HG02852 (cell line): Measurements from ENCODE around the gene MTMR12.
A peak's percentile ranks its signal among the peaks of the same experiment; 100 is the strongest.
"Not testable (repeated sequence)": the region's sequence is repeated elsewhere in the genome, so short reads cannot be mapped to it uniquely, and the experiment has no call there.

Source experiments
- ATAC-seq: cut with Tn5 transposase; IDR thresholded peaks from one replicate; pipeline ENCODE4 v1.9.1; 2021; ENCODE audit warnings: mild to moderate bottlenecking, moderate library complexity; ENCODE audit not compliant: unreplicated experiment

The MTMR12 gene

GRCh38 chr5:32301891-32302290, 10.8 kb downstream of the MTMR12 start:
- ATAC-seq = no peak

GRCh38 chr5:32299059-32299677, 13.6 kb downstream of the MTMR12 start:
- no peak for ATAC-seq

DNA sequence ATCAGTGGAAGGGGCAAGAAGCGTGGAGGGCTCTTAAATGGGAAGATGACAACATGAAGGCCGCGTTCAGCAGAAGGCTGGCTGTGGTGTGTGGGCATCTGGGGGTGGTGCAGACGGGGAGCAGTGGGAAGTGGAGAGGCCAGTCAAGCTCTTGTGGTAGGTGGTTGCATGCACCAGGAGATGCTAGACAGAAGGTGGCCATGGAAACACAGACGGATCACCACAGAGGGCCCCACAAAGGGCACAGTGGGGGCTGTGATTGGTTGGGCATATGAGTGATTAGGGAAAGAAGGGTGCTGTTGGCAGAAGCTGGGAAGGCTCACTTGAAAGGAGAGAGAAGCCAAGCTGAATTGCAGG, 14.7 kb downstream of the MTMR12 start:
- peak; percentile 65 for ATAC-seq

- ATAC-seq = no peak
Observed at GRCh38 chr5:32297181-32298058, 15.3 kb downstream of the MTMR12 start.

GRCh38 chr5:32295966-32296772, 16.6 kb downstream of the MTMR12 start:
- ATAC-seq = not testable (repeated sequence)

DNA sequence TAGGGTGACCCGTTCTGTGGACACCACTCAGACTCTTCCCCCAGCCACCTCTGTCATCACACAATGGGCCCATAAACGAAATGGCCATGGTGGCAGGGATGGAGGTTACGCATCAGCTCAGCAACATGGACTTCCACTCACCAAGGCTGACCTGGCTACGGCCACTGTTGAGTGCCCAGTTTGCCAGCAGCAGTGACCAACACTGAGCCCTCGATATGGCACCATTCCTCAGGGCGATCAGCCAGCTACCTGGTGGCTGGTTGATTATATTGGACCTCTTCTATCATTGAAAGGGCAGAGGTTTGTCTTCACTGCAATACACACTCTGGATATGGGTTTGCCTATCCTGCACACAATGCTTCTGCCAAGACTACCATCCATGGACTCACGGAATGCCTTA, 21.1 kb downstream of the MTMR12 start:
- ATAC-seq = no peak

DNA sequence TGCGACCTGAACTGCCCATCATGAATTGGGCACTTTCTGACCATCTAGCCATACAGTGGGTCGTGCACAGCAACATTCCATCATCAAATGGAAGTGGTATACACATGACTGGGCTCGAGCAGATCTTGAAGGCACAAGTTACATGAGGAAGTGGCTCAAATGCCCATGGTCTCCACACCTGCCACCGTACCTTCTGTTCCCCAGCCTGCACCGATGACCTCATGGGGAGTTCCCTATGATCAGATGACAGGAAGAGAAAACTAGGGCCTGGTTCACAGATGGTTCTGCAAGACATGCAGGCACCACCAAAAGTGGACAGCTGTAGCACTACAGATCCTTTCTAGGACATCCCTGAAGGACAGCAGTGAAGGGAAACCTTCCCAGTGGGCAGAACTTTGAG, 21.8 kb downstream of the MTMR12 start:
- no peak for ATAC-seq

DNA sequence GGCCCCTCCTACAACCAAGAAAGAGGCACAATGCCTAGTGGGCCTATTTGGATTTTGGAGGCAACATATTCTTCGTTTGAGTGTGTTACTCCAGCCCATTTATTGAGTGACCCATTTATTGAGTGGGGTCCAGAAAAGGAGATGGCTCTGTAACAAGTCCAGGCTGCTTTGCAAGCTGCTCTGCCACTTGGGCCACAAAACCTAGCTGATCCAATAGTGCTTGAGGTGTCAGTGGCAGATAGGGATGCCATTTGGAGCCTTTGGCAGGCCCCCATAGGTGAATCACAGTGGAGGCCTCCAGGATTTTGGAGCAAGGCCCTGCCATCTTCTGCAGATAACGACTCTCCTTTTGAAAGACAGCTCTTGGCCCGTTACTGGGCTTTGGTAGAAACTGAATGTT, 22.2 kb downstream of the MTMR12 start:
- ATAC-seq = not testable (repeated sequence)

GRCh38 chr5:32289986-32290385, 22.8 kb downstream of the MTMR12 start:
- not testable (repeated sequence) for ATAC-seq

GRCh38 chr5:32288135-32288534, 24.6 kb downstream of the MTMR12 start:
- not testable (repeated sequence) for ATAC-seq

GRCh38 chr5:32287525-32287924, 25.2 kb downstream of the MTMR12 start:
- ATAC-seq = not testable (repeated sequence)

GRCh38 chr5:32285510-32286138, 27.1 kb downstream of the MTMR12 start:
- no peak for ATAC-seq

DNA sequence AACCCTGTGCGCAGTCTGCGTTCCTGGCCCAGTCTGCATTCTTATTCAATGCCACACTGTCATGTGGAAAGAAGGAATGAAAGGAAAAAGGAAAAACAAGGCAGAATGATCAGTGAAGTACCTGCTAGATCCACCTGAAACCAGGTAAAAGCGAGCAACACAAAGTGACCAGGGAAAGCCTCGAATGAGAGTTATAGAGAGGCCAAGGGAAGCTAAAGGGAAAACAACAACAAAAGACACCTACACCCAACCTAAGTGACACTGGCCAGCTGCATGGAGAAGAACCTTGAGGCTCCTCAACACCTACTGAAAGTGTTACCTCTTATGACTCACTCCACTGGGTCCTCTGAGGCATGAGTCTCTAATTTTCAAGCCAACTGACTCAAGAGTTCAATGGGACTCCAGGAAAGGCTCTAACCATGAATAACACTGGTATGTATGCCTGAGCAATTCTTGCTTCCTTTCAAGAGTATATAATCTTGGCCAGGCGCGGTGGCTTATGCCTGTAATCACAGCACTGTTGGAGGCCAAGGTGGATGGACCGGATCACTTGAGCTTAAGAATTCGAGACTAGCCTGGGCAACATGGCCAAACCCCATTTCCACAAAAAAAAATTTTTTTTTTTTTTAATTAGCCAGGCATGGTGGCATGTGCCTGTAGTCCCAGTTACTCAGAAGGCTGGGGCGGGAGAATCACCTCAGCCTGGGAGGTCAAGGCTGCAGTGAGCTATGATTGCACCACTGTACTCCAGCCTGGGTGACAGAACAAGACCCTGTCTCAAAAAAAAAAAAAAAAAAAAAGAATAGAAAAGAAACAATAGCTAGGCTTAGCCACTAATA, 29.0 kb downstream of the MTMR12 start:
- peak; percentile 45 for ATAC-seq

DNA sequence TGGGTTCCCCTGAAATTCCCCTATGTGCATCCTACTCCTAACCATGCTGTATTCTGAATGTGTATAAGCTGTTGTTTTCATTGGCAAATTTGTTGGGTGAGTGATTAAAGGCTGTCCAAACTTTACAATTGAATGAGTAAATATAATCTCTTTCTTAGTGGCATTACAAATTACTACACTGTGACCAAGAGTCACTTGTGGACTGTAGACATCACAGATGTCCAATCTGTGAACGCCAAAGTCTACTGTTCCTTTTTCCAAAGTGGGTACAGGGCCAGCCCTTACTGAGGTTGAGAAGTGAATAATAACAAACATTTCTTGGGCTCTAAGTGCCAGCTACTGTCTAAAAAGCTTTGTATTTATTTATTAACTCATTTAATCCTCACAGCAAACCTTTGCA, 29.7 kb downstream of the MTMR12 start:
- no peak for ATAC-seq

DNA sequence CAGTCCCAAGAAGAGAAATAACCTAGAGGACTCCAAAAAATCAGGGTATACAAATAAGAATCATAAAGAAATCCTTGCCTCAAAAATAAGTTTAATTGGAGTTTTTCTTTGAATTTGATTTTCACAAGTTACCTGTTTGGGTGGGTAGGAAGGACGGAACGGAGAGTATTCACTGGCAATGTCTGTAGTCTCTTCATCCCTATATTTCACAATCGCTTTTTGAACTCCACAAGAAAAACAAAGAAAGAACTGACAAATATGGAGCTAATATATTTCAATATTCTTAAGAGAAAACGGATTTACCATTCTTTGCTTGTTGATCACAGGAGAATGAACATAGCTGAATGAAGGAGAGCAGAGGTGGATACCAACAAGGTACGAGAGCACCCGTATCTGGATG, 30.1 kb downstream of the MTMR12 start:
- ATAC-seq = no peak

DNA sequence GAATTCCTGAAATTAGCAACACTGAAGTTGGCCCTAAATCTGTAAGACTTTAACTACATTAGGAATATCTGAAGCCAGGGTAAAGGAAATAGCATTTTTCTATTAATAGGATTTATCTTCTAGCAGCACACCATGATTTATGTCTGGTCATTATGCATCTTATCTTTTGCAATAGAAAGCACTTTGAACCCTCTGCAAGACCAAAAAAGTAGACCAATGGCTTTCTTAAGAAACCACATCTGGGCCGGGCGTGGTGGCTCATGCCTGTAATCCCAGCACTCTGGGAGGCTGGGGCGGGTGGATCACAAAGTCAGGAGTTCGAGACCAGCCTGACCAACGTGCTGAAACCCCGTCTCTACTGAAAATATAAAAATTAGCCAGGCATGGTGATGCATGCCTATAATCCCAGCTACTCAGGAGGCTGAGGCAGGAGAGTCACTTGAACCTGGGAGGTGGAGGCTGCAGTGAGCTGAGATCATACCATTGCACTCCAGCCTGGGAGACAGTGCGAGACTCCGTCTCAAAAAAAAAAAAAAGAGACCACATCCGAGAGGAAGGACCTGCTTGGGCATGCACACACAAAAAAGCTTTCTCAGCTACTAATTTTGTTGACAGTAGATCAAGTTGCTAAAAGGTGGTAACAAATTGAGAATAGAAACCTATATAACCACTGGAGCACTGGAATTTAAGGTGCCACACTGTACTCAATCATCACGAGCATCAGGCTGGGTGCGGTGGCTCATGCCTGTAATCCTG, 31.2 kb downstream of the MTMR12 start:
- not testable (repeated sequence) for ATAC-seq

GRCh38 chr5:32280656-32281081, 32.1 kb downstream of the MTMR12 start:
- ATAC-seq = peak; percentile 89

- no peak for ATAC-seq
Observed at GRCh38 chr5:32279786-32280185, 33.0 kb downstream of the MTMR12 start.

DNA sequence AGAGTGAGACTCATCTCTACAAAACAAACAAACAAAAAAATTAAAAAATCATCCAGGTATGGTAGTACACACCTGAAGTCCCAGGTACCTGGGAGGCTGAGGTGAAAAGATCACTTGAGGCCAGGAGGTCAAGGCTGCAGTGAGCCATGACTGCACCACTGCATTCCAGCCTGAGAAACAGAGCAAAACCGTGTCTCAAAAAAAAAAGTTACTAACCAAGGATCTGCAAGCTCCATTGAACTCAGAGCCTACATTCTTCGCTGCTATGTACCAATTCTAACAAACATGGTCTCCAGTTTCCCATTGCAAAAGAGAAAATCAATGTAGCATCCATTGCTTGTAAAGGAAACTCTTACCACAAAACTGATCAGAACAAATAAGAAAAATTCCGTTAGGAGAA, 33.5 kb downstream of the MTMR12 start:
- ATAC-seq = no peak
